GM18505 (cell line): ENCODE data around the gene LAMA2.
"Not testable (repeated sequence)": the region's sequence is repeated elsewhere in the genome, so short reads cannot be mapped to it uniquely, and the experiment has no call there.

Experiments
- ATAC-seq: cut with Tn5 transposase; IDR thresholded peaks from one replicate; pipeline ENCODE4 v1.9.1; 2021; ENCODE audit not compliant: unreplicated experiment
- POLR2A ChIP-seq: IDR thresholded peaks from 4 replicates; pipeline ENCODE4 v1.6.1; 2011; ENCODE audit warnings: borderline replicate concordance; ENCODE audit not compliant: insufficient read depth, insufficient read length; ENCODE audit errors: extremely low read depth

The LAMA2 gene

DNA sequence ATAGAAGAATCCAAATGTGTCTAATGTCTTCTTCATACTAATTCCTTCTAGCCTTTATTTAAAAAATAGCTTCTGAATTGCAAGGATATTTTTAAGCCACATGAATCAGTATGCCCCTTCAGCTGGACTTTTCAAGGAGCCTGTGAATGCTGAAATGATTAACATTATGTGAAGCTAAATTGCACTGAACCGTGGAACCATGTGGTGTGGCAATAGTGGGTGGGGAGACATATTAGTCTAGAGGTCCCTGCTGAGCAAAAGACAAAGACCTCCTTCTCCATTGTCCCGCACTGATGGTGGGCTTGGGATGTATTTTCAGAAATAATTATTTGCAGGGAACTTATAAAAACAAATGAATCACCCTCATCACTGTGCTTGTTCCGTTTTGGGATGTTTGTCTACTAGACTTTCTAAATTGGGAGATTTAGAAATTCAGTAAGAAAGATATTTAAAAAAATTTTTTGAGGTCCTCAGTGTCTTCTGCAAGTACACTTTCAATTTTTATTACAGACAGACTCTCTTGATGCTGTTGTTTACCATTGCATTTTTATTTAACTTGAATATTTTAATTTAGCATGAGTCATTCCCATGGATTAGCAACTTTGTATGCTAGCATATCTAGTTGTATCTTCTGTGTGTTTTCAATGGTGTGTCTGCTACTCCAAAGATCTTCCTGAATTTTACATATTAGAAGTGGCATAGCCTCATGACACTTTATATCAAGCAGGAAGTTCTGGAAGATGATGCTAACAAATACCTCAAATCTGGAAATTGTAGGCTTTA lies 238.1 kb downstream of the LAMA2 start:
- no peak for ATAC-seq
- no peak for TF ChIP-seq POLR2A

DNA sequence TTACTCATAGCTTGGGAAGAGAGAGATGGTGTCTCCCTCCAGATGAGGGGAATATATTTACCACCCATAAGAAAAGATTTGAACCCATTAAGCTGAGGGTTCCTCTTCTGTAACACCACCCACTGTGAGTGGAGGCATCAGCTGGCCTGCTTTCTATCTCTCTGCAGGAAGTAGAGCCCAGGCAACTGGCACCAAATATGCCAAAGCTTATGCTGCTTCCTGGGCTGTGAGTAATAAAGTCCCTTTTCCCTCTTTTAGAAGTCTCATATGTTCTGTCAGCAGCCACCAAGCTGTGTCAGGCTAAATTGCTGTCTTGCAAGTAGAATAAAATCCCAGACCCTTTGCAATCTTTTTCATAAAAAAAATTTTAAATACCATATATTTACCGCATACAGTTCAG lies 241.4 kb downstream of the LAMA2 start:
- no peak for ATAC-seq
- TF ChIP-seq POLR2A = no peak

DNA sequence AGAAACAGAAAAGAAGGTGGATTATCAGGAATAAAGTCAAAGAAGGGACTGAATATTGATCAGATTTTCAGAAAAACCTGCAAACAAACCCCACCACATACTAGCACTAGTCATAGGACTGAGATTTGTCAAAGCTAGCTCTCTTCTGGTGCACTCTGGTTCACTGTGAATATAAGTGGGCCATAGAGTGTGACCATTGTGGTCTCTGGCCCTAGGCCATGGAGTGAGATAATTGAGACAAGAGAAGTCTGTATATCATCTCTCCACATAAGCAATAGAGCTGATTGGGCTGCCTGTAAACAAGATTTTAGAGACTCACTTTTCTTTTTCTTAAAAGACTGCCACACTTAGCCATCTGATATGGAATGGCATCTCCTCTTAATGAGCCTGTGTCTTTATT lies 247.2 kb downstream of the LAMA2 start:
- ATAC-seq = no peak
- no peak for TF ChIP-seq POLR2A

DNA sequence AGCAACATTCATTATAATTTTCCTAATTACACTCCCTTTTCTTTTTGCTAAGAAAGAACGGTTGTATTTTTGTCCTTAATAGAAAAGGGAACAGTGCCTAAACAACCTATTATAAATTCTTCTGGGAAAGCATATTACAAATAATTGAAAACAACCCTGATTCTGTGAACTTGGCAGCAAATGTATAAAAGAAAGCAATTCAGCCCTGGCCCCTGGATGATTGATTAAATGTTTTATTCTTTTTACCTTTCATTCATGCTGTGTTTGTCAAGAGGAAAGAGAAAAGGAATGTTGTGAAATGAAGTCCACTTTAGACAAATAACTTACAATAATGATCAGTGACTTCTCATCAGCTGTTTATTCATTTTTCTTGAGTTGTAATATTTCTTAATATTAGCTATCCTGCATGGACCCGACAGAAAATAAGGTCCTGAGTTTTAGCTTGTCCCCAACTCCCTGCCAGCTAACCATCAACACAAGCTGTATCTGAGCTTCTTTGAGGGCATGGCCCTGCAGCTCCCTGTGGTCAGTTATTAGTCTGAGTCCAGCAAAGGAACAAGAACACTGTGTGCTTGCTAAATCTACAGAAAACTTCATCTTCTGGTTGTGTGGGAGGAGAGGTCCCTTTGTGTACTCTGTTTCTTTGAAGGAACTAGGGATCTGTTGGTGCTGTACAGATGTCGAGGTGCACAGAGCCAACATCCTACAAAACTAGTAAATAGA lies 248.2 kb downstream of the LAMA2 start:
- no peak for TF ChIP-seq POLR2A
- no peak for ATAC-seq

DNA sequence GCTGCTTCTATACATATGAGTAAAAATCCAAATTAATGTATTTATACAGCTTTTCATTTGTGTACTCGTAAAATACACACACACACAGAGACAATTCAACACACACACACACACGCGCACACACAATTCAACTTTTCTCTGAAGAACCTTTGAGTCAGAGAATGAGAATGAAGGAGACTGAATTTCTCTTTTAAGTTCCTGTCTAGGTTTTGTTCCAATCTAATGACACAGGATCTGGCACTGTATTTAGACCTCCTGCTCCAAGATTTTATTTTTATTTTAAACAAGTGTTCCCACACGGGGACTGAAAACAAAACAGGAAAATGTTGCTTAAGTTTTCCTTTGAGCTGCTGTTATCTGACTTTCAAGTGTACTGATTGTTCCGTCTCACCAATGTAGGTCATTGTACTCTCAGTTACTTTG lies 250.8 kb downstream of the LAMA2 start:
- no peak for ATAC-seq
- TF ChIP-seq POLR2A = no peak

DNA sequence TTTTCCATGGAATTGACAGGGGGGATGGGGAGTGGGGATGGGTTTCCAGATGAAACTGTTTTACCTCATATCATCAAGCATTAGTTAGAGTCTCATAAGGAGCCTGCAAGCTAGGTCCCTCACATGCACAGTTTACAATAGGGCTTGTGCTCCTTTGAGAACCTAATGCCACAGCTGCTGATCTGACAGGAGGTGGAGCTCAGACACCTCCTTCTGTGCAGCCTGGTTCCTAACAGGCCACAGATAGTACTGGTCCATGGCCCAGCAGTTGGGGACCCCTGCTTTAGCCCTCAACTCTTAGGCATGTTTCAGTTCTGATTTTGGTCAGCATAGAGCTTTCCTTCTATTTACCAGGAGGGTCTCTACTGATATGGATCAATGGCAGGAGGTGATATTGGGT lies 251.6 kb downstream of the LAMA2 start:
- TF ChIP-seq POLR2A = no peak
- no peak for ATAC-seq

DNA sequence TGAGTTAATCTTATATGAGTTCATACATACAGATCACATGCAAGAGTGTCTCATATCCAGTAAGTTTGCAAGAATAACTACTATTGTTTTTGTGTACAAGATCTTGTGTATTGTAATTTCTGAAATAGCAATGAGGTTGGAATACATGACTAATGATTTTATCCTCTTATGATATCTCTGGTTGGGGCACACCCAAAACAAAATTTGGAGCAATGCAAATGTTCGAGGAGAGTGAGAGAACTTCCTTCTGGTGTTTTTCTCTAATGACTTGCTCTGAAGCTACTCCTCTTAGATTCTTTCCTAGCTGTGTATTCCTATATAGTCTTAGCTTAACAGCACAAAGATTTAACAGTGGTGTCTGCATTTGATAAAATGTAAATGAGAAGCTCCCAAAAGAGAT lies 252.5 kb downstream of the LAMA2 start:
- ATAC-seq = no peak
- no peak for TF ChIP-seq POLR2A

DNA sequence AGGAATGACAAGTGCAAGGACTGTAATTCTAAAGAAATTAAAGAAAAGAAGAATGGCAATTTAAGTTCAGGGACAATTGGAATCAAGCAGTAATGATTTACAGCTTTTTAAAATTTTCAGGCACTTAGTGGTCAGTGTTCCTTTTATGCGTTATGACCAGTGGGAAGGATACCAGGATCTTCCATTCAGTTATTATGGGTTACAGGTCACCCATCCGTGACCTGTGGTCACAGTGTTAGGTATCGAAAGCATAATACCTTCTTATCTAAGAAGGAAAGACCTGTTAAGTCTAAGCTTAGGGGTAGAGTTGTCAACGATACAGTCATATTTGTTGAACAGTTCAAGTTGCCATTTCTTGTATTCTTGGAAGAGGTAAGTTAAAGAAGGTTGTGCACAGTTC lies 253.8 kb downstream of the LAMA2 start:
- no peak for ATAC-seq
- no peak for TF ChIP-seq POLR2A

DNA sequence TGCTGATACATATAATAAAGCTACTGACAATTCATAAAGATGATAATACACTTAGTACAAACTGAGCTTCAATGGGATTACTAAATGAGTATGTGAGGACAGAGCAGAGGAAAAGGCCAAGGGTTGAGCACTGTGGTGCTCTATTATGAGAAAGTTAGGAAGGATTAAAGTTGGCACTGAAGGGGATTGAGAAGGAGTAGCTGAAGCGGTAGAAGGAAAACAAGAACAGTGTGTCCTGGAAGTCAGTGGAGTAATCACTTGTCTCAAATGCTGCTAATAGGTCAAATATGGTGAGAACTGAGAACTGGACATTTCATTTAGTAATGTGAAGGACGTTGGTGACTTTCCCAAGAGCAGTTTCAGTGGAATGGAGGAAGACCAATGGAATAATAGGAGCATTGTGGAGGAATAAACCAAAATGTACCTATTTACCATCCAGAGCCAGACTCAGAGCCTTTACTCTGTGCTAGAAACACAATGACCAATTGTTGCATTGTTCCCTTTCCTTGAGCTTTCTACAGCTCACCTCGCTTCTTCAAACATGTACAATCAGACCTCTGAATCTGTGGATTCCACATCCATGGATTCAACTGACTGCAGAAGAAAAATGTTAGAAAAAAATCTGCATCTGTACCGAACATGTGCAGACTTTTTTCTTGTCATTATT lies 255.9 kb downstream of the LAMA2 start:
- TF ChIP-seq POLR2A = no peak
- no peak for ATAC-seq

DNA sequence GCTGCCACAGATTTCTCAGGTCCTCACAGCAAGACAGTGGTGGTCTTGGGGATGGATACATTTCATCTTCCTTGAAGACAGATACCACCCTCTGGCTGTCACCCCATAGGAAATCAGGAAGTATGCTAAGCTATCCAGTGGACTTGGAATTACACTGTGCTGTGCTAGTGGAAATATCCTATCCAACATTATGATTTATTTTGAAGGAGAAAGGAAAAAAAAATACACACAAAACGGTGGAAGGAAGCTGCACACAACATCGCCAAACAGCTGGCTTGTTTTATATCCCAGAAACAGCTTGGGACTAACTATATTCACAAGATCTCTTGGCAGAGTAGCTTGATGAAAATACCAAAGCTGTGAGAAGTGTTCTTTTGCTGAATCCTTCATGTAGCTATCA lies 257.6 kb downstream of the LAMA2 start:
- TF ChIP-seq POLR2A = no peak
- ATAC-seq = no peak

DNA sequence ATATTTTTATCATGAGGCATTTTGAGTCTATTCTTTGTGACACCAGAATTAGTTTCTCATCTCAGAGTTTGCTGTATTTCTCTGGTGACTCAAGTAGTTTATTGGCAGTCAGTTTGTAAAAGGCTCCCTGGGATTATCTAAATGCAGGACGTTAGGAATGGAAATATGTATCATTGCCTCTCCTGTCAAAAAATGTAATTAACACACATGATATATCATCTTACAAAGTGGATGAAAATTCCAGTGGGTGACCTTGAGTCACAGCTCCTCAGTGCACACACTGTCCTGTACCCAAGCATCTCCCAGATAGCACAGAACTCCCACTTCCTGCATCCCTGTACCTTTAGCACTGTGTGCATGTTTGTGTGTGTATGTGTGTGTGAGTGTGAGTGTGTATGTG lies 258.6 kb downstream of the LAMA2 start:
- ATAC-seq = no peak
- TF ChIP-seq POLR2A = no peak

DNA sequence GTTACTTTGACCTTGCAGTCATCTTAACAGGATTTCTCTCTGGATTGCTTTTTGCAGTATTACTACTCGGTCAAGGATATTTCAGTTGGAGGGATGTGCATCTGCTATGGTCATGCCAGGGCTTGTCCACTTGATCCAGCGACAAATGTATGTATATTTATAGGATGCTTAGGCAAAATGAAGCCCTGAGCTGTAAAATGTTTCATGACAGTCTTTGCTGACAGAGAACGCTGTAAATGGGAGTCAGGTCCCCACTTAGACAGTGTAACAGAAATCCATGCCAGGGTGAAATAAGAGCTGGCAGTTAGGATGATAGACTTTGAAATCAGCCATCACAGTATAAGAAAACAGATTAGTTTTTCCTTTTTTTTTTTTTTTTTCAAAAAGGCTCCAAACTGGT lies 264.0 kb downstream of the LAMA2 start:
- no peak for TF ChIP-seq POLR2A
- no peak for ATAC-seq

DNA sequence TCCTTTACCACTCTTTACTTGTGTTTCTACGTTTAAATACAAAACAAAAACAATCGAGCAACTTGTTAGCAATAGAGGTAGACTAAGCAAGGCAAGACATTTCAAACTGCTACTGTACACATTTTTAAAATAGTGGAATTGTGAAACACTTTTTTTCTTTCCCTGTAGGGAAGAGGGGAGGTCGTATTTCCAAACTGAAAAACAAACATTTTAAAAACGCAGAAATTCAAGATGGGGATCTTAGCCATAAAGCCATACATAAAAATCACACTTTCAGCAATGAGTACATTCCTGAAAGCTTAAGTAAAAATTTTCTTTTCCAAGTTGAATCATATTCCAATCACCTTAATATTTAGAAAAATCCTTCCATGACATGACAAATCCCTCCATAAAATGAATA lies 267.6 kb downstream of the LAMA2 start:
- TF ChIP-seq POLR2A = no peak
- ATAC-seq = no peak

DNA sequence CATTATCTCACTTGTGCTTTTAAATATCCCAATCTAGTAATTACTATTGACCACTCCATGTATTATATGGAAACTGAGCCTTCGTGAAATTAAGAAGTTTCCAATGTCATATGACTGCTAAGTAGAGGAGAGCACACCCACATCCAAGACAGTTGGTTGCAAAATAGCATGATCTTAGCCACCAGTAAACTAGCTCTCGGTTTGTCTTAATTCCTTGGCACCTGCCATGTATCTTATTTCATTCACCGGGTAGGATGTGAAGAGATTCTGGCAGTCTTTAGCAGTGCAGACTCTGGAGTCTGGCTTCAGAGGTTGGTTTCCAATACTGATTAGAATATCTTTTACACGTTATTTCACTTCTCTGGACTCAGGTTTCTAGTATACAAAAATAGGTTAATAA lies 270.3 kb downstream of the LAMA2 start:
- no peak for TF ChIP-seq POLR2A
- no peak for ATAC-seq

DNA sequence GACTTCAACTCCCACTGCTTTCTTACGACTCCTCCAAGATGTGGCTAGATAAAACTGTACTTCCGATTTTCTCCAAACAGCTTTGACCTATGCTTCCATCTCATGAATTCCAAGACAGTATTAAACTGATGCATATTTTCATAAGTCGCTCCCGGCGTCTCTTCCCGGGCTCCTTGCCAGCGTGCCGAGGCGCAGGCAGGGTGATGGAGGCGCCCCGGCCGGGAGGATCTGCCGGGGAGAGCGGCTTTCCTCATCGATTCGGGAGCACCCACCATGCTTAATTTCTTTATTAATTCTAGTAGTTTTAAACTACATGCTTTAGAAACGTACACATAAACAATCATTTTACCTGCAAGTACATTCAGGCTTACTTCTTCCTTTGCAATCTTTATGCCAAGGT lies 276.3 kb downstream of the LAMA2 start:
- ATAC-seq = not testable (repeated sequence)

DNA sequence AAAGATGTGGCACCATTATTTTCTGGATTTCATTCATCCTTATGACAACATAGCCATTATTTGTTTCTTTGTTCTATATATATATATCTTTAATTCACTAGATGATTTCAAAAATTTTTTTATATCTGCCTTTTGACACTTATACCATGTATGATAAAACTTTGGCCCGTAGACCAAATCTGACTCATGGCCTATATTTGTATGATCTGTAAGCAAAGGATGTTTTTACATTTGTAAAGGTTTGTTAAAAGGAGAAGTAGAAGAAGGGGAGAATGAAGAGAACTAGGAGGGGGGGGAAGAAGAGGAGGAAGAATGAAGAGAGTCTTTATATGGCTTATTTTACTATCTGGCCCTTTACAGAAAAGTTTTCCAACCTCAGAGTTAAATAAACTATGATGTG lies 279.7 kb downstream of the LAMA2 start:
- no peak for TF ChIP-seq POLR2A
- ATAC-seq = no peak
